Stimulated activated CD4-positive, alpha-beta T cell treated with anti-CD3 and anti-CD28 coated beads, Interleukin-15, amount 100 ng/mL, for 1 hour (primary cell): ENCODE results near the gene PLCB2.

Experiments used
- DNase-seq, 2 donors: peaks; one replicate each; pipeline ENCODE4 v3.0.0-alpha.2; 2020; ENCODE audit warnings: low read depth in 1 of 2, low spot score in 1 of 2

PLCB2 gene

GRCh38 chr15:40340740-40341400 is 33.1 kb upstream of the PLCB2 start, which contains the start of gene CCDC9B:
TSS of gene CCDC9B (minus strand) at chr15:40340939. CDS start at chr15:40340819, 120 bp downstream.
- no peak for DNase-seq

GRCh38 chr15:40340038-40340739 is 32.5 kb upstream of the PLCB2 start:
- DNase-seq: no peak

GRCh38 chr15:40339621-40339945 is 31.8 kb upstream of the PLCB2 start:
- DNase-seq: no peak

GRCh38 chr15:40338921-40339620 is 31.3 kb upstream of the PLCB2 start:
- no peak for DNase-seq

GRCh38 chr15:40338041-40338657 is 30.4 kb upstream of the PLCB2 start:
- peak; percentile 56 to 69 for DNase-seq

- DNase-seq: no peak
Observed at GRCh38 chr15:40337597-40337996, 29.9 kb upstream of the PLCB2 start.

- DNase-seq: no peak
Observed at GRCh38 chr15:40336744-40337122, 29.0 kb upstream of the PLCB2 start.

GRCh38 chr15:40335938-40336743 is 28.4 kb upstream of the PLCB2 start:
- no peak for DNase-seq

- no peak for DNase-seq
Observed at GRCh38 chr15:40334941-40335795, 27.4 kb upstream of the PLCB2 start.

GRCh38 chr15:40334541-40334940 is 26.8 kb upstream of the PLCB2 start:
- DNase-seq: no peak

GRCh38 chr15:40333922-40334492 is 26.3 kb upstream of the PLCB2 start:
- no peak for DNase-seq

GRCh38 chr15:40332113-40332781 is 24.5 kb upstream of the PLCB2 start:
- no peak for DNase-seq

- no peak for DNase-seq
Observed at GRCh38 chr15:40331637-40332036, 23.9 kb upstream of the PLCB2 start.

GRCh38 chr15:40331026-40331425 is 23.3 kb upstream of the PLCB2 start:
- no peak for DNase-seq

- DNase-seq: no peak
Observed at GRCh38 chr15:40330368-40330836, 22.7 kb upstream of the PLCB2 start.

GRCh38 chr15:40329804-40330203 is 22.1 kb upstream of the PLCB2 start:
- DNase-seq: no peak

GRCh38 chr15:40328751-40329150 is 21.0 kb upstream of the PLCB2 start:
- DNase-seq: no peak

GRCh38 chr15:40328176-40328575 is 20.4 kb upstream of the PLCB2 start:
- DNase-seq: no peak

GRCh38 chr15:40327457-40327856 is 19.7 kb upstream of the PLCB2 start:
- DNase-seq: no peak
